T-cell (primary cell): ENCODE data around the gene PTBP2. TPM values are rescaled to one million over a fixed set of nuclear protein-coding genes. Genes with fewer than 3 reads are reported as not detected.

Experiments
- ATAC-seq, 4 experiments: fragments of 200-7000 bp in 3 of 4; fragments of 150-1000 bp in 1 of 4; cut with Tn5 transposase; replicated peaks in 1 of 4; 1 replicate in 3 of 4; 2 replicates in 1 of 4; pipeline ENCODE4 v1.10.0; 2021; ENCODE audit warnings: moderate library complexity in 3 of 4, mild to moderate bottlenecking in 2 of 4, moderate number of reproducible peaks in 1 of 4
- CTCF ChIA-PET, 2 donors: fragments of 300-600 bp; sonication (Branson Sonifier 250); formaldehyde crosslinking; loops; one replicate each; lab custom pipeline; 2022; ENCODE audit warnings: antibody characterized with exemption in 2 of 2; lab: Charles Lee
- POLR2A ChIA-PET, 2 donors: fragments of 300-600 bp; sonication (Branson Sonifier 250); formaldehyde crosslinking; loops; one replicate each; lab custom pipeline; 2022; ENCODE audit warnings: antibody characterized with exemption in 2 of 2; lab: Charles Lee
- DNase-seq, 35 experiments: peaks; one replicate each; pipeline versions ENCODE4 v3.0.0 to v3.0.0-alpha.2; 2013 to 2023
- H3K27ac ChIP-seq: one replicate; pipeline ENCODE4 v1.5.1; 2013; ENCODE audit warnings: low read length
- H3K27me3 ChIP-seq, 2 experiments: replicated peaks in 1 of 2; 1 replicate in 1 of 2; 2 replicates in 1 of 2; pipeline versions ENCODE4 v1.6.1 to v1.7.0; 2013; ENCODE audit warnings: low read length in 1 of 2, mixed read lengths in 1 of 2; ENCODE audit not compliant: control insufficient read depth in 2 of 2, insufficient read depth in 2 of 2; ENCODE audit errors: extremely low read depth in 1 of 2
- H3K36me3 ChIP-seq, 2 donors: 1 replicate in 1 of 2; 2 replicates in 1 of 2; pipeline versions ENCODE4 v1.6.1 to v1.7.0; 2013; ENCODE audit warnings: low read length in 1 of 2; ENCODE audit not compliant: control insufficient read depth in 2 of 2, insufficient read depth in 1 of 2; ENCODE audit errors: extremely low read depth in 1 of 2
- H3K4me1 ChIP-seq, 2 experiments: 1 replicate in 1 of 2; 2 replicates in 1 of 2; pipeline versions ENCODE4 v1.6.1 to v1.7.0; 2013; ENCODE audit warnings: low read length in 2 of 2, mixed read lengths in 1 of 2; ENCODE audit not compliant: insufficient read depth in 2 of 2, control insufficient read depth in 1 of 2; ENCODE audit errors: extremely low read depth in 1 of 2
- H3K4me3 ChIP-seq, 2 donors: 1 replicate in 1 of 2; 2 replicates in 1 of 2; pipeline versions ENCODE4 v1.5.1 to v1.7.0; 2013; ENCODE audit warnings: mild to moderate bottlenecking in 2 of 2, low read length in 1 of 2, moderate library complexity in 1 of 2; ENCODE audit not compliant: control insufficient read depth in 1 of 2; ENCODE audit errors: extremely low read depth in 1 of 2
- H3K9me3 ChIP-seq: 2 replicates; pipeline ENCODE4 v1.7.0; 2013
- H3K27ac Mint-ChIP-seq, 2 donors: one replicate each; pipeline ENCODE4 v1.8.0; 2020 to 2021; ENCODE audit warnings: mild to moderate bottlenecking in 2 of 2, mixed read lengths in 2 of 2
- H3K27me3 Mint-ChIP-seq, 2 donors: one replicate each; pipeline ENCODE4 v1.8.0; 2021 to 2022; ENCODE audit warnings: mixed read lengths in 2 of 2
- H3K36me3 Mint-ChIP-seq: one replicate; pipeline ENCODE4 v1.8.0; 2021; ENCODE audit warnings: mixed read lengths
- H3K4me1 Mint-ChIP-seq, 3 donors: one replicate each; pipeline ENCODE4 v1.8.0; 2020 to 2022; ENCODE audit warnings: mixed read lengths in 3 of 3, mild to moderate bottlenecking in 1 of 3
- H3K4me3 Mint-ChIP-seq, 3 donors: one replicate each; pipeline ENCODE4 v1.8.0; 2020 to 2022; ENCODE audit warnings: mild to moderate bottlenecking in 3 of 3, mixed read lengths in 3 of 3, moderate library complexity in 3 of 3
- H3K9me3 Mint-ChIP-seq, 3 donors: one replicate each; pipeline ENCODE4 v1.8.0; 2020 to 2022; ENCODE audit warnings: mixed read lengths in 3 of 3
- WGBS: methylation state at CpG from one replicate; pipeline ENCODE4 v1.1.5; 2013; ENCODE audit warnings: missing lambda C conversion rate; ENCODE audit not compliant: insufficient coverage; 5-methylcytosine and 5-hydroxymethylcytosine counted together
- total RNA-seq, 35 experiments: library from RNA in 6 of 35; stranded (reverse) in 6 of 35; fragments of 120-200 nt in 1 of 35; gene quantifications; one replicate each; pipeline versions ENCODE4 v1.2.1 to v1.2.4 and lab custom pipeline; 2013 to 2026

The PTBP2 gene
- total RNA-seq, 5 donors from 2014 or later (not counting 1 experiment from before 2014, with no cell fraction given) = 16.8 to 24.0 (median 20.7) TPM

- Mint-ChIP-seq H3K27ac (no peak overlapping the region), H3K4me1 (no peaks in the 10 kb centered on the region), H3K4me3 (no peak overlapping the region), H3K27me3 (peaks cover 4 to 6% of the 10 kb centered on the region in 2 donors), H3K36me3 (no peaks in the 10 kb centered on the region), H3K9me3 (peaks cover 4 to 8% (median 5%) of the 10 kb centered on the region in 3 donors)
- ChIA-PET POLR2A (no interaction called here), CTCF (no interaction called here)
- no CpG with 5 or more reads among the region's 3 CpGs for WGBS
- Histone ChIP-seq H3K4me1 (no peaks in the 10 kb centered on the region), H3K36me3 (no peaks in the 10 kb centered on the region), H3K4me3 (no peak overlapping the region), H3K9me3 (no peaks in the 10 kb centered on the region), H3K27me3 (no peaks in the 10 kb centered on the region), H3K27ac (no peak overlapping the region)
- no peak for ATAC-seq
- DNase-seq = no peak
These were observed 25.6 kb upstream of the PTBP2 start for GRCh38 chr1:96695954-96696353.

DNA sequence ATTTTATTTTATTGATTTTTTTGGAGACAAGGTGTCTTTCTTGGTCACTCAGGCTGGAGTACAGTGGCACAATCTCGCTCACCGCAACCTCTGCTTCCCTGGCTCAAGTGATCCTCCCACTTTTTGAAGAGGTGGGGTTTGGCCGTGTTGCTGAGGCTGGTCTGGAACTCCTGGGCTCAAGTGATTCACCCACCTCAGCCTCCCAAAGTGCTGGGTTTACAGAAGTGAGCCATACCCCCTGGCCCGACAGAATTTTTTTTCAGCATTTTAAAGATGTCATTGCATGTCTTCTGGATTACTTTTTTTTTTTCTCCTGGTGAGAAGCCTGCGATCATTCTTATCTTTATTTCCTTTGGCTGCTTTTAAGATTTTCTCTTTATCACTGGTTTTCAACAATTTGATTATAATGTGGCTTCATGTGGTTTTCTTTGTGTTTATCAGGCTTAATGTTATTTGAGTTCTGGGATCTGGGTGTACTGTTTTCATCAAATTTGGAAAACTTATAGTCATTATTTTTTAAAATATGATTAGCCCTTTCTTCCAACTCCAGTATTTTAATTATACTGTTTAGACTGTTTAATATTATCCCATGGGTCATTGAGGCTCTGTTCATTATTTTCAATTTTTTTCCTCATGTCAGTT is 23.1 kb upstream of the PTBP2 start:
- WGBS = 75% methylated on average over 1 of the region's 5 CpGs
- Histone ChIP-seq H3K27me3 (no peaks in the 10 kb centered on the region), H3K9me3 (no peaks in the 10 kb centered on the region), H3K27ac (no peak overlapping the region), H3K4me1 (peaks cover 0 to 2% of the 10 kb centered on the region in 2 experiments), H3K36me3 (no peaks in the 10 kb centered on the region), H3K4me3 (no peak overlapping the region)
- POLR2A ChIA-PET = interaction anchor here in 1 of 2 donors (0.6 kb wide), 1 partner anchor 15 kb away, joined by 3 read pairs; no protein-coding TSS in a partner anchor
- Mint-ChIP-seq H3K4me3 (no peak overlapping the region), H3K36me3 (no peaks in the 10 kb centered on the region), H3K9me3 (peaks cover 4 to 8% (median 5%) of the 10 kb centered on the region in 3 donors), H3K27me3 (peaks cover 6 to 10% of the 10 kb centered on the region in 2 donors), H3K27ac (no peak overlapping the region), H3K4me1 (no peaks in the 10 kb centered on the region)
- DNase-seq (no peak), ATAC-seq (no peak)
- CTCF ChIA-PET = no interaction called here

GRCh38 chr1:96703186-96703585 is 18.4 kb upstream of the PTBP2 start:
- Histone ChIP-seq H3K36me3 (no peaks in the 10 kb centered on the region), H3K27me3 (peaks cover 0 to 4% of the 10 kb centered on the region in 2 experiments), H3K27ac (no peak overlapping the region), H3K4me3 (no peak overlapping the region), H3K9me3 (no peaks in the 10 kb centered on the region), H3K4me1 (peaks cover 0 to 2% of the 10 kb centered on the region in 2 experiments)
- no peak overlapping the region for H3K4me3 Mint-ChIP-seq
- no peaks in the 10 kb centered on the region for H3K4me1 Mint-ChIP-seq
- H3K27ac Mint-ChIP-seq = no peak overlapping the region
- H3K27me3 Mint-ChIP-seq = peaks cover 6 to 8% of the 10 kb centered on the region in 2 donors
- H3K9me3 Mint-ChIP-seq = peaks cover 4 to 8% (median 5%) of the 10 kb centered on the region in 3 donors
- CTCF ChIA-PET = no interaction called here
- ATAC-seq = no peak
- no peak for DNase-seq
- POLR2A ChIA-PET = no interaction called here
- no peaks in the 10 kb centered on the region for H3K36me3 Mint-ChIP-seq
- no CpG with 5 or more reads among the region's 1 CpG for WGBS

- Mint-ChIP-seq H3K4me3 (no peak overlapping the region), H3K27me3 (peaks cover 0 to 1% of the 10 kb centered on the region in 2 donors), H3K36me3 (no peaks in the 10 kb centered on the region), H3K9me3 (no peaks in the 10 kb centered on the region), H3K27ac (no peak overlapping the region), H3K4me1 (no peaks in the 10 kb centered on the region)
- no peak overlapping the region for H3K27ac ChIP-seq
- peaks cover 0 to 4% of the 10 kb centered on the region in 2 experiments for H3K27me3 ChIP-seq
- ATAC-seq = no peak
- no peak for DNase-seq
- no peaks in the 10 kb centered on the region for H3K36me3 ChIP-seq
- H3K4me3 ChIP-seq = no peak overlapping the region
- no peaks in the 10 kb centered on the region for H3K9me3 ChIP-seq
- WGBS = no CpG with 5 or more reads among the region's 3 CpGs
- H3K4me1 ChIP-seq = peaks cover 0 to 2% of the 10 kb centered on the region in 2 experiments
- POLR2A ChIA-PET = interaction anchor here in 1 of 2 donors (0.7 kb wide), 1 partner anchor 1236 kb away, joined by 6 read pairs; no protein-coding TSS in a partner anchor
- CTCF ChIA-PET = interaction anchor here in 1 of 2 donors (0.6 kb wide), 1 partner anchor 66 kb away, joined by 7 read pairs; no protein-coding TSS in a partner anchor
These were observed 14.6 kb upstream of the PTBP2 start for GRCh38 chr1:96707023-96707422.

DNA sequence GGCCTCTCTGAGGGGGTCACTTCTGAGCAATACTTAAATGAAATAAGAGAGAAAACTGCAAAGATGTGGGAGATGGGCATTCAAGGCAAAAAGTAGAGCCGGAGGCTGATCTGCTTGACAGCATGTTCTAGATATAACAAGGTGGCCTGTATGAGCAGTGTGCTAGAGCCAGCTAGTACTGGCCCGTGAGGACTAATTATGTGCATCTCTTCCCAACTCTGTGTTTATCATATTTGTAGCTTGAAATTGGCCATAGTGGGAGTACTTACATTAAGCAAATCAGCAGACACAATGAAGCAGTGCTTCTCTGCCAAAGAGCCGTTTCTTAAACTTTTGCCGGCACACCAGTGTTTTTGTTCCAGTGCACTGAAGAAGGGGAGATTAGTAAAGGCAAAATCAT is 13.1 kb upstream of the PTBP2 start:
- no peak overlapping the region for H3K4me3 ChIP-seq

DNA sequence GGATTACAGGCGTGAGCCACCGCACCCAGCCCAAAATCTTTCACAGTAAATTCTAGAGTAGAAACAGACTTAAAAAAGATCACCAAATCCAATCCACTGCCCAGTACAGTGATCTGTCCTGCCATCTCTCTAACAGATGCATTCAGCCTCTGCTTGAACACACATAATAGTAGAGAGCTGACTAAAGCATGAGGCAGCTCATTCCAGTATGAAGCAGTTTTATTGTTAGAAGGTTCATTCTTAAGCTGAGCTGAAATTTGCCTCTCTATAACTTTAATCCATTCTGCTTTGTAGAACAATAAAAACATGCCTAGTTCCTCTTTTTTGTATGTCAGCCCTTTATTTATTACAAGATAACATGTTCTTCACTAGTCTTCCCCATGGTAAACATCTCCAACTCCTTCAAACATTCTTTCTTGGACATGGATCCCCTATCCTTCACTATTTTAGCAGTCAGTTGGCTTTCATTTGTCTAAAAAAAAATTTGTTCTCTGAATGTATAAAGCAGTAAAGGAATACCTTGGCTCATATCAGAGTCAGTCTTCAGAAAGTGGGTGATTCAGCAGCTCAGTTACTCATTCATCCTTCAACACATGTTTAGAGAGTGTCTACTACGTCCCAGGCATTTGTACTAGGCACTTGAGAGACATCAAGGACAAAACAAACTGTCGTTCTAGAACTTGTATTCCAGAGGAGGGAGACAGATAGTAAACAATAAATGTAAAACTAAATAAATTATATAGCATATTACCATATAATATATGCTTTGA is 10.7 kb upstream of the PTBP2 start:
- H3K4me1 ChIP-seq = no peaks in the 10 kb centered on the region
- H3K36me3 Mint-ChIP-seq = no peaks in the 10 kb centered on the region
- no peak overlapping the region for H3K4me3 ChIP-seq
- POLR2A ChIA-PET = no interaction called here
- peaks cover 0 to 2% of the 10 kb centered on the region in 2 experiments for H3K27me3 ChIP-seq
- H3K27me3 Mint-ChIP-seq = peaks cover 6 to 9% of the 10 kb centered on the region in 2 donors
- no peaks in the 10 kb centered on the region for H3K9me3 ChIP-seq
- 100% methylated on average over 2 of the region's 4 CpGs for WGBS
- no peaks in the 10 kb centered on the region for H3K36me3 ChIP-seq
- H3K27ac ChIP-seq = no peak overlapping the region
- no peak for DNase-seq
- no peak for ATAC-seq
- no peaks in the 10 kb centered on the region for H3K4me1 Mint-ChIP-seq
- CTCF ChIA-PET = no interaction called here
- no peaks in the 10 kb centered on the region for H3K9me3 Mint-ChIP-seq
- no peak overlapping the region for H3K27ac Mint-ChIP-seq
- no peak overlapping the region for H3K4me3 Mint-ChIP-seq

More for the DNA sequence above, 13.1 kb upstream of the PTBP2 start:
- Mint-ChIP-seq H3K27me3 (peaks cover 0 to 1% of the 10 kb centered on the region in 2 donors), H3K9me3 (no peaks in the 10 kb centered on the region), H3K4me1 (no peaks in the 10 kb centered on the region), H3K36me3 (no peaks in the 10 kb centered on the region), H3K27ac (no peak overlapping the region), H3K4me3 (no peak overlapping the region)
- DNase-seq = no peak
- H3K27me3 ChIP-seq = peaks cover 0 to 4% of the 10 kb centered on the region in 2 experiments
- no peak overlapping the region for H3K27ac ChIP-seq
- H3K9me3 ChIP-seq = no peaks in the 10 kb centered on the region
- ChIA-PET CTCF (no interaction called here), POLR2A (no interaction called here)
- no peaks in the 10 kb centered on the region for H3K36me3 ChIP-seq
- WGBS = 80% methylated on average over 1 of the region's 4 CpGs
- no peaks in the 10 kb centered on the region for H3K4me1 ChIP-seq
- no peak for ATAC-seq
